Neural cell (in vitro differentiated cells): ENCODE results near the gene MSL2. TPM values are rescaled to one million over a fixed set of nuclear protein-coding genes. Genes with fewer than 3 reads are reported as not detected.

Source experiments
- H2AFZ ChIP-seq: fragments of 200-600, 300-800 bp; sonication (generic), shearing (Covaris generic); 2 replicates; pipeline ENCODE4 v1.6.0; 2014; ENCODE audit warnings: low read depth, mild to moderate bottlenecking, antibody characterized with exemption, low read length, moderate library complexity
- H3F3A ChIP-seq: fragments of 200-600 bp; shearing (Covaris generic); 2 replicates; pipeline ENCODE4 v1.6.1; 2016; ENCODE audit warnings: mild to moderate bottlenecking, moderate library complexity, mixed read lengths, antibody characterized with exemption, low read length; ENCODE audit not compliant: insufficient read depth, poor library complexity, severe bottlenecking
- H3K27ac ChIP-seq: fragments of 200-600, 300-800 bp; sonication (generic), shearing (Covaris generic); 2 replicates; pipeline ENCODE4 v1.5.1; 2014; ENCODE audit warnings: mild to moderate bottlenecking, low read length, moderate library complexity
- H3K27me3 ChIP-seq: fragments of 300-800, 200-600 bp; sonication (generic), shearing (Covaris generic); 2 replicates; pipeline ENCODE4 v1.6.0; 2014; ENCODE audit warnings: mild to moderate bottlenecking, low read depth, low read length, moderate library complexity; ENCODE audit not compliant: insufficient read depth
- H3K36me3 ChIP-seq: fragments of 300-800, 200-600 bp; sonication (generic), shearing (Covaris generic); 2 replicates; pipeline ENCODE4 v1.5.1; 2014; ENCODE audit warnings: mild to moderate bottlenecking, antibody characterized with exemption, low read length, moderate library complexity; ENCODE audit not compliant: insufficient read depth
- H3K4me2 ChIP-seq: fragments of 300-800, 200-600 bp; sonication (generic), shearing (Covaris generic); 2 replicates; pipeline ENCODE4 v1.6.0; 2014; ENCODE audit warnings: mild to moderate bottlenecking, low read length
- H3K4me3 ChIP-seq: fragments of 300-800, 200-600 bp; sonication (generic), shearing (Covaris generic); 2 replicates; pipeline ENCODE4 v1.5.1; 2014; ENCODE audit warnings: mild to moderate bottlenecking, low read length, moderate library complexity
- H3K79me2 ChIP-seq: fragments of 200-600 bp; shearing (Covaris generic); replicated peaks from 2 replicates; pipeline ENCODE4 v1.6.0; 2014; ENCODE audit warnings: mild to moderate bottlenecking, low read length, moderate library complexity; ENCODE audit not compliant: insufficient read depth
- H3K9ac ChIP-seq: fragments of 300-800, 200-600 bp; sonication (generic), shearing (Covaris generic); 2 replicates; pipeline ENCODE4 v1.6.1; 2016; ENCODE audit warnings: mild to moderate bottlenecking, low read length, mixed read lengths
- H3K9me2 ChIP-seq: fragments of 200-600 bp; shearing (Covaris generic); 2 replicates; pipeline ENCODE4 v1.6.1; 2016; ENCODE audit warnings: mild to moderate bottlenecking, low read length, mixed read lengths; ENCODE audit not compliant: insufficient read depth
- H3K9me3 ChIP-seq: fragments of 200-600, 300-800 bp; sonication (generic), shearing (Covaris generic); 2 replicates; pipeline ENCODE4 v1.6.1; 2016; ENCODE audit warnings: mild to moderate bottlenecking, mixed run types, low read length, moderate library complexity, mixed read lengths
- H4K20me1 ChIP-seq: fragments of 200-600 bp; shearing (Covaris generic); 2 replicates; pipeline ENCODE4 v1.6.1; 2016; ENCODE audit warnings: mild to moderate bottlenecking, mixed run types; ENCODE audit not compliant: insufficient read depth
- EP300 ChIP-seq: fragments of 450-650 bp; conservative IDR thresholded peaks from 2 replicates; pipeline ENCODE4 v1.6.1; 2014; ENCODE audit warnings: antibody characterized with exemption, mild to moderate bottlenecking, moderate library complexity; ENCODE audit not compliant: poor library complexity, severe bottlenecking
- EZH2 ChIP-seq: fragments of 200-600, 300-800 bp; shearing (Covaris generic), sonication (generic); IDR thresholded peaks from 2 replicates; pipeline ENCODE4 v1.6.1; 2014; ENCODE audit warnings: antibody characterized with exemption, low read length, borderline replicate concordance, mild to moderate bottlenecking; ENCODE audit not compliant: insufficient read depth, poor library complexity, severe bottlenecking
- MXI1 ChIP-seq: fragments of 450-650 bp; conservative IDR thresholded peaks from 2 replicates; pipeline ENCODE4 v1.6.1; 2014; ENCODE audit warnings: antibody characterized with exemption, mild to moderate bottlenecking; ENCODE audit not compliant: poor library complexity, severe bottlenecking
- POLR2AphosphoS5 ChIP-seq: IDR thresholded peaks from 2 replicates; pipeline ENCODE4 v1.6.1; 2012
- RAD21 ChIP-seq: fragments of 450-650 bp; conservative IDR thresholded peaks from 2 replicates; pipeline ENCODE4 v1.6.1; 2014; ENCODE audit warnings: antibody characterized with exemption, mild to moderate bottlenecking, moderate library complexity
- SMC3 ChIP-seq: fragments of 450-650 bp; conservative IDR thresholded peaks from 2 replicates; pipeline ENCODE4 v1.6.1; 2014; ENCODE audit warnings: antibody characterized with exemption, mild to moderate bottlenecking, moderate library complexity; ENCODE audit not compliant: poor library complexity
- TAF1 ChIP-seq: IDR thresholded peaks from 2 replicates; pipeline ENCODE4 v1.6.1; 2012; ENCODE audit warnings: low read depth
- polyA plus RNA-seq: library from polyadenylated mRNA; depleted of rRNA; stranded (reverse); fragments of >200 nt; gene quantifications from 2 replicates; pipeline ENCODE4 v1.2.3, GENCODE V29; 2014
- TF ChIP-seq, protein P1 (sequence below): fragments of 450-650 bp; IDR thresholded peaks from 2 replicates; pipeline ENCODE4 v1.5.1; 2014; ENCODE audit warnings: antibody characterized with exemption, mild to moderate bottlenecking, moderate library complexity; ENCODE audit not compliant: poor library complexity, severe bottlenecking
- TF ChIP-seq, protein P2 (sequence below): IDR thresholded peaks from 2 replicates; pipeline ENCODE4 v1.6.1; 2012; ENCODE audit warnings: borderline replicate concordance

Gene MSL2
- polyA plus RNA-seq, 1 donor from 2014 or later, result 12.8 TPM

DNA sequence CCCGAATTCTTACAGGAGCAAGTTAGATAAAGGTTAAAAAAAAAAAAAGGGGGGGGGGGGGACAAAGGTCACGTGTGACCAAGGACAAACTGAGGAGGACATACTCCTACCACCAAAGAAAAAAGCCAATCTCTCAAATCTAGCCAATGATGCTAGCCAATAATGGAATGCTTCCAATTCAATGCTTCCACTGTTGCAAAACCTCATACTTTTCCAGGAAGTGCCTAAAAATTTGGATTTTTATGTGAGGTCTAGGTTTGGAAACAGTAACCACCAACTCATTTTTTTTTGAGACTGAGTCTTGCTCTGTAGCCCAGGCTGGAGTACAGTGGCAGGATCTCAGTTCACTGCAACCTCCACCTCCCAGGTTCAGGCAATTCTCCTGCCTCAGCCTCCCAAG, 11.4 kb downstream of the MSL2 start:
- H2AFZ ChIP-seq, result no peak overlapping the region
- H3K79me2 ChIP-seq, result peaks cover 93% of the 10 kb centered on the region
- no peaks in the 10 kb centered on the region for H3K9me2 ChIP-seq
- H3K4me3 ChIP-seq, result no peak overlapping the region
- H3F3A ChIP-seq, result no peaks in the 10 kb centered on the region
- H4K20me1 ChIP-seq, result no peaks in the 10 kb centered on the region
- H3K27me3 ChIP-seq, result no peaks in the 10 kb centered on the region
- no peaks in the 10 kb centered on the region for H3K36me3 ChIP-seq
- no peaks in the 10 kb centered on the region for H3K9me3 ChIP-seq
- no peak overlapping the region for H3K4me2 ChIP-seq
- no peak overlapping the region for H3K9ac ChIP-seq
- no peak for TF ChIP-seq EP300
- TF ChIP-seq POLR2AphosphoS5, result no peak
- TF ChIP-seq TAF1, result no peak
- TF ChIP-seq, protein P1, sequence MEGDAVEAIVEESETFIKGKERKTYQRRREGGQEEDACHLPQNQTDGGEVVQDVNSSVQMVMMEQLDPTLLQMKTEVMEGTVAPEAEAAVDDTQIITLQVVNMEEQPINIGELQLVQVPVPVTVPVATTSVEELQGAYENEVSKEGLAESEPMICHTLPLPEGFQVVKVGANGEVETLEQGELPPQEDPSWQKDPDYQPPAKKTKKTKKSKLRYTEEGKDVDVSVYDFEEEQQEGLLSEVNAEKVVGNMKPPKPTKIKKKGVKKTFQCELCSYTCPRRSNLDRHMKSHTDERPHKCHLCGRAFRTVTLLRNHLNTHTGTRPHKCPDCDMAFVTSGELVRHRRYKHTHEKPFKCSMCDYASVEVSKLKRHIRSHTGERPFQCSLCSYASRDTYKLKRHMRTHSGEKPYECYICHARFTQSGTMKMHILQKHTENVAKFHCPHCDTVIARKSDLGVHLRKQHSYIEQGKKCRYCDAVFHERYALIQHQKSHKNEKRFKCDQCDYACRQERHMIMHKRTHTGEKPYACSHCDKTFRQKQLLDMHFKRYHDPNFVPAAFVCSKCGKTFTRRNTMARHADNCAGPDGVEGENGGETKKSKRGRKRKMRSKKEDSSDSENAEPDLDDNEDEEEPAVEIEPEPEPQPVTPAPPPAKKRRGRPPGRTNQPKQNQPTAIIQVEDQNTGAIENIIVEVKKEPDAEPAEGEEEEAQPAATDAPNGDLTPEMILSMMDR, result no peak
- TF ChIP-seq RAD21, result no peak
- no peak for TF ChIP-seq MXI1
- TF ChIP-seq SMC3, result no peak
- no peak for TF ChIP-seq EZH2
- TF ChIP-seq, protein P2, sequence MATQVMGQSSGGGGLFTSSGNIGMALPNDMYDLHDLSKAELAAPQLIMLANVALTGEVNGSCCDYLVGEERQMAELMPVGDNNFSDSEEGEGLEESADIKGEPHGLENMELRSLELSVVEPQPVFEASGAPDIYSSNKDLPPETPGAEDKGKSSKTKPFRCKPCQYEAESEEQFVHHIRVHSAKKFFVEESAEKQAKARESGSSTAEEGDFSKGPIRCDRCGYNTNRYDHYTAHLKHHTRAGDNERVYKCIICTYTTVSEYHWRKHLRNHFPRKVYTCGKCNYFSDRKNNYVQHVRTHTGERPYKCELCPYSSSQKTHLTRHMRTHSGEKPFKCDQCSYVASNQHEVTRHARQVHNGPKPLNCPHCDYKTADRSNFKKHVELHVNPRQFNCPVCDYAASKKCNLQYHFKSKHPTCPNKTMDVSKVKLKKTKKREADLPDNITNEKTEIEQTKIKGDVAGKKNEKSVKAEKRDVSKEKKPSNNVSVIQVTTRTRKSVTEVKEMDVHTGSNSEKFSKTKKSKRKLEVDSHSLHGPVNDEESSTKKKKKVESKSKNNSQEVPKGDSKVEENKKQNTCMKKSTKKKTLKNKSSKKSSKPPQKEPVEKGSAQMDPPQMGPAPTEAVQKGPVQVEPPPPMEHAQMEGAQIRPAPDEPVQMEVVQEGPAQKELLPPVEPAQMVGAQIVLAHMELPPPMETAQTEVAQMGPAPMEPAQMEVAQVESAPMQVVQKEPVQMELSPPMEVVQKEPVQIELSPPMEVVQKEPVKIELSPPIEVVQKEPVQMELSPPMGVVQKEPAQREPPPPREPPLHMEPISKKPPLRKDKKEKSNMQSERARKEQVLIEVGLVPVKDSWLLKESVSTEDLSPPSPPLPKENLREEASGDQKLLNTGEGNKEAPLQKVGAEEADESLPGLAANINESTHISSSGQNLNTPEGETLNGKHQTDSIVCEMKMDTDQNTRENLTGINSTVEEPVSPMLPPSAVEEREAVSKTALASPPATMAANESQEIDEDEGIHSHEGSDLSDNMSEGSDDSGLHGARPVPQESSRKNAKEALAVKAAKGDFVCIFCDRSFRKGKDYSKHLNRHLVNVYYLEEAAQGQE, result no peak
- H3K27ac ChIP-seq, result no peak overlapping the region

DNA sequence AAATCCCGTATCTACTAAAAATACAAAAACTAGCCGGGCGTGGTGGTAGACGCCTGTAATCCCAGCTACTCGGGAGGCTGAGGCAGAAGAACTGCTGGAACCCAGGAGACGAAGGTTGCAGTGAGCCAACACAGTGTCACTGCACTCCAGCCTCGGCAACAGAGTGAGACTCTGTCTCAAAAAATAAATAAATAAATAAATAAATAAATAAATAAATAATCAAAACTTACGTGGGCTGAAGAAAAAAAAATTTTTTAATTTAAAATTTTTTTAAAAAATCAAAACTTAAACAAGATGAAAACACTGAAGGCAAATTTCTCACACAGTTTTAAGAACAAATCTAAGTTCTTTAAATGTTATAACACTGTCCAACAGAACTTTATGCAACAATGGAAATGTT, 14.4 kb downstream of the MSL2 start:
- TF ChIP-seq, protein P1, result no peak
- TF ChIP-seq POLR2AphosphoS5 (no peak), EZH2 (no peak), MXI1 (no peak), EP300 (no peak), SMC3 (no peak), TAF1 (no peak), RAD21 (no peak)
- TF ChIP-seq, protein P2, result no peak
- H3F3A ChIP-seq, result no peaks in the 10 kb centered on the region
- no peaks in the 10 kb centered on the region for H3K9me2 ChIP-seq
- no peaks in the 10 kb centered on the region for H3K36me3 ChIP-seq
- no peak overlapping the region for H2AFZ ChIP-seq
- no peak overlapping the region for H3K4me2 ChIP-seq
- peaks cover 92% of the 10 kb centered on the region for H3K79me2 ChIP-seq
- no peaks in the 10 kb centered on the region for H3K27me3 ChIP-seq
- no peak overlapping the region for H3K27ac ChIP-seq
- no peaks in the 10 kb centered on the region for H3K9me3 ChIP-seq
- no peak overlapping the region for H3K9ac ChIP-seq
- no peaks in the 10 kb centered on the region for H4K20me1 ChIP-seq
- H3K4me3 ChIP-seq, result no peak overlapping the region
